Upper lobe of right lung (tissue), 1 donor: ENCODE data around the gene IQGAP1. TPM values are rescaled to one million over a fixed set of nuclear protein-coding genes. Genes with fewer than 3 reads are reported as not detected.

Source experiments
- ATAC-seq: fragments of 200-7000 bp; cut with Tn5 transposase; one replicate; pipeline ENCODE4 v1.9.1; 2020; ENCODE audit warnings: mild to moderate bottlenecking, moderate library complexity
- DNase-seq: peaks from one replicate; pipeline ENCODE4 v3.0.0-alpha.2; 2020
- H3K27ac ChIP-seq: fragments of 200-600 bp; one replicate; pipeline ENCODE4 v1.8.0; 2022
- H3K27me3 ChIP-seq: fragments of 200-600 bp; one replicate; pipeline ENCODE4 v1.8.0; 2022; ENCODE audit warnings: mild to moderate bottlenecking
- H3K36me3 ChIP-seq: fragments of 200-600 bp; one replicate; pipeline ENCODE4 v1.8.0; 2022
- H3K4me1 ChIP-seq: fragments of 200-600 bp; one replicate; pipeline ENCODE4 v1.8.0; 2022
- H3K4me3 ChIP-seq: fragments of 200-600 bp; one replicate; pipeline ENCODE4 v1.8.0; 2022; ENCODE audit warnings: mild to moderate bottlenecking
- H3K9me3 ChIP-seq: fragments of 200-600 bp; one replicate; pipeline ENCODE4 v1.8.0; 2022
- intact Hi-C: fragments of 100-400 bp; cut with DNase I; formaldehyde crosslinking; loops from one replicate; pipeline ENCODE4 v1.11.0; 2022
- long read RNA-seq: library from polyadenylated mRNA; unstranded; transcript quantifications from one replicate; pipeline ENCODE4 v2.0.0, GENCODE V29; 2021
- total RNA-seq: library from RNA; stranded (reverse); fragmentation: NEBNext Ultra II Directional; extraction: Animal tissue kit (Norgen Biotek cat#: 25700); gene quantifications from one replicate; pipeline ENCODE4 v1.2.1, GENCODE V29; 2021
- TF ChIP-seq, protein P1 (sequence below): fragments of 200-600 bp; IDR thresholded peaks from one replicate; pipeline ENCODE4 v1.8.0; 2022; ENCODE audit warnings: antibody characterized with exemption
- donor health status: DM: no; HTN: yes; CAD: no; lungs with severe emphysema.

Gene IQGAP1
- 256 TPM for total RNA-seq
- long read RNA-seq, full-length matches to known transcripts = 118 of 221 reads
- long read RNA-seq, partial matches to known transcripts = 94 of 221 reads
- long read RNA-seq, other reads (novel, unspliced or antisense) = 9 of 221 reads

DNA sequence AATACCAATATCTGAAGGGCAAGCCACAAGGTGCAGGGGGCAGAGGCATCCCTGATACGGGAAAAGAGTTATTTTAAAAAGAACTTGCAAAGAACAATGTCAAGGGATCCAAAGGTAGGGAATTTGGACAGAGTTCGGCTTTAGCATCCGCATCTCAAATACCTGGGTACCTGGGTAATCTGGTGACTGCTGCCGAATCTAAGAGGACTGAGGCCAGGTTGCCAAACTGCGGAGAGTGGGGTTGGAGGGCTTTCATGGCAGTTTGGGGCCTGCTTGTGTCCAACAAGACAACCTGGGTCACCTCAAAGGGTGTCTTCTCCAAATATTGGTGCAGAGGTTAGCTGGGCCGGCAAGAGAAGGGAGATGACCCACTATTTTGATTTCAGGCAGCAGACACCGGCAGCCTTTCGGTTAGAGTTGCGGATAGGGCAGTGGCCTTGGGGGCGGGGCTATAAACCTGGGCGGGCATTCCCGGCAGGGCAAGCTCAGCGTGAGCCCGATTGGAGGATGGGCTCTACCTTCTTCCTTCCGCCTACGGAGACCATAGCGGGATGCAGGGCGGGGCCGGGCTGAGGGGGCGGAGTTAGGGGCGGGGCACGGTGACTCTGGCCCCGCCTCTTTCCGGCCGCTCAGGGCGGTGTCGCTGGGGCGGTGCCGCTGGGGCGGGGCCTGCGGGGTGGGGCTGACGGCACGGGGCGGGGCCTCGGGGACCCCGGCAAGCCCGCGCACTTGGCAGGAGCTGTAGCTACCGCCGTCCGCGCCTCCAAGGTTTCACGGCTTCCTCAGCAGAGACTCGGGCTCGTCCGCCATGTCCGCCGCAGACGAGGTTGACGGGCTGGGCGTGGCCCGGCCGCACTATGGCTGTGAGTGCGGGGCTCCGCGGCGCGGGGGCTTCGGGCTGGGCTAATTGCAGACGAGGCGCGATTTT is at the start of gene IQGAP1:
TSS of gene IQGAP1 (plus strand) at position 709 of the 928 bp plus-strand sequence. CDS start at position 809, 100 bp downstream.
- TF ChIP-seq, protein P1, sequence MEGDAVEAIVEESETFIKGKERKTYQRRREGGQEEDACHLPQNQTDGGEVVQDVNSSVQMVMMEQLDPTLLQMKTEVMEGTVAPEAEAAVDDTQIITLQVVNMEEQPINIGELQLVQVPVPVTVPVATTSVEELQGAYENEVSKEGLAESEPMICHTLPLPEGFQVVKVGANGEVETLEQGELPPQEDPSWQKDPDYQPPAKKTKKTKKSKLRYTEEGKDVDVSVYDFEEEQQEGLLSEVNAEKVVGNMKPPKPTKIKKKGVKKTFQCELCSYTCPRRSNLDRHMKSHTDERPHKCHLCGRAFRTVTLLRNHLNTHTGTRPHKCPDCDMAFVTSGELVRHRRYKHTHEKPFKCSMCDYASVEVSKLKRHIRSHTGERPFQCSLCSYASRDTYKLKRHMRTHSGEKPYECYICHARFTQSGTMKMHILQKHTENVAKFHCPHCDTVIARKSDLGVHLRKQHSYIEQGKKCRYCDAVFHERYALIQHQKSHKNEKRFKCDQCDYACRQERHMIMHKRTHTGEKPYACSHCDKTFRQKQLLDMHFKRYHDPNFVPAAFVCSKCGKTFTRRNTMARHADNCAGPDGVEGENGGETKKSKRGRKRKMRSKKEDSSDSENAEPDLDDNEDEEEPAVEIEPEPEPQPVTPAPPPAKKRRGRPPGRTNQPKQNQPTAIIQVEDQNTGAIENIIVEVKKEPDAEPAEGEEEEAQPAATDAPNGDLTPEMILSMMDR = no peak
- intact Hi-C loops = no loop called here

DNA sequence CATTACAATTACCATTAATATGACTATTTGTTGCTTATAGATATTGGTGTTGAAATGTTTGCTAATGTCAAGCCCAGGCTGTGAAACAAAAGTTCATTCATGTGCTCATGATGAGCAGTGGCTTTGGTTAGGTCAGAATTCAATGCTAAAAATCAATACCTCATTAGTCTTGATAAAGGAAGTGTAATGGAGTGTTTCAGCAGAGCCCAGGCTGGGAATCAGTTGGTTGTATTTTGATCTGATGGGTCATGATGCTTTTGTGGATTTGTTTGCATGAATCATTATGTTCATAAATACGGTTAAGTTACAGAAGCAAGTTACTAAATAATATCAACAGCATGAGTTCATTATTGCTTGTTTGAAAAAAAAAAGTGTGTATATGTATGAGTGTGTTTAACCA is 49.5 kb upstream of the IQGAP1 start:
- Histone ChIP-seq H3K4me3 (no peak overlapping the region), H3K27ac (no peak overlapping the region), H3K36me3 (no peaks in the 10 kb centered on the region), H3K27me3 (no peaks in the 10 kb centered on the region), H3K4me1 (peaks cover 12% of the 10 kb centered on the region), H3K9me3 (no peaks in the 10 kb centered on the region)
- TF ChIP-seq, protein P1 = no peak
- intact Hi-C loops = no loop called here
- ATAC-seq = no peak
- no peak for DNase-seq

More for the DNA sequence above, at the start of gene IQGAP1:
- H3K4me1 ChIP-seq = peaks cover 35% of the 10 kb centered on the region
- peaks cover 26% of the 10 kb centered on the region for H3K36me3 ChIP-seq
- ATAC-seq (peak; percentile 98), DNase-seq (peak; percentile 99)
- peak within 1 kb of the TSS; percentile 98 for H3K27ac ChIP-seq
- no peaks in the 10 kb centered on the region for H3K9me3 ChIP-seq
- peak within 1 kb of the TSS; percentile 91 for H3K4me3 ChIP-seq
- no peaks in the 10 kb centered on the region for H3K27me3 ChIP-seq

- DNase-seq (no peak), ATAC-seq (no peak)
- Histone ChIP-seq H3K4me1 (peaks cover 12% of the 10 kb centered on the region), H3K27ac (no peak overlapping the region), H3K27me3 (no peaks in the 10 kb centered on the region), H3K9me3 (no peaks in the 10 kb centered on the region), H3K4me3 (no peak overlapping the region), H3K36me3 (no peaks in the 10 kb centered on the region)
- TF ChIP-seq, protein P1 = no peak
- intact Hi-C loops = no loop called here
Observed at GRCh38 chr15:90340345-90340744, 47.7 kb upstream of the IQGAP1 start.

DNA sequence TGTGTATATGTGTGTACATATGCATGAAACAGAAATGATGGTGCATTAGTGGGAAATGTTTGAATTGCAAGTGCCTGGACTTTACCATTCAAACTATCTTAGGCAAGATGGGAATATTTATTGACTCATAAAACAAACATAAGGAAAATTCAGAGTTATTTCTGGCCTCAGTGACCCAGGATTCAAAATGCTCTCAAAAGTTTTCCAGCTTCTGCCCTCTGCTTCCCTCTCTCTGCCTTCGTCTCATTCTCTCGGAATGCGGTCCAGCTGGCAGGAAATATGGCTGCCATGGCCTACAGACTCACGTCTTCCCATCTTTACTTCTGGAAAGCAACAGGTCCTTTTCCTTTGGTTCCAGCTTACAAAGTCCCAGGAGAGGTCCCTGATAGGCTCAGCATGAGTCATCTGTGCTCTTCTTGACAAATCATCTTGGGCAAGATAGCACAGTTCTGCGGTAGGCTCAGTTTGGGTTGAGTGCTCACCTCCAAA is 44.7 kb upstream of the IQGAP1 start:
- no peaks in the 10 kb centered on the region for H3K27me3 ChIP-seq
- DNase-seq (no peak), ATAC-seq (peak; percentile 18)
- no peak overlapping the region for H3K4me3 ChIP-seq
- intact Hi-C loops = no loop called here
- TF ChIP-seq, protein P1 = no peak
- H3K36me3 ChIP-seq = no peaks in the 10 kb centered on the region
- H3K4me1 ChIP-seq = peaks cover 12% of the 10 kb centered on the region
- no peaks in the 10 kb centered on the region for H3K9me3 ChIP-seq
- H3K27ac ChIP-seq = no peak overlapping the region

- ATAC-seq (peak; percentile 64), DNase-seq (no peak)
- intact Hi-C loops = no loop called here
- Histone ChIP-seq H3K4me1 (peaks cover 12% of the 10 kb centered on the region), H3K27me3 (no peaks in the 10 kb centered on the region), H3K27ac (no peak overlapping the region), H3K36me3 (no peaks in the 10 kb centered on the region), H3K9me3 (no peaks in the 10 kb centered on the region), H3K4me3 (no peak overlapping the region)
- TF ChIP-seq, protein P1 = no peak
Observed at GRCh38 chr15:90344662-90345061, 43.4 kb upstream of the IQGAP1 start.
